Fibroblast of lung (primary cell): Measurements from ENCODE around the gene SLC37A2.

Experiments used
- CTCF ChIP-seq, 2 donors: IDR thresholded peaks in 1 of 2; conservative IDR thresholded peaks in 1 of 2; 1 replicate in 1 of 2; 2 replicates in 1 of 2; pipeline ENCODE4 v1.5.1; 2011 to 2012; ENCODE audit warnings: low read length in 2 of 2, control low read depth in 1 of 2, inconsistent platforms in 1 of 2, low read depth in 1 of 2, mild to moderate bottlenecking in 1 of 2
- EZH2 ChIP-seq: IDR thresholded peaks from 2 replicates; pipeline ENCODE4 v1.5.1; 2012; ENCODE audit warnings: low read length, control low read depth, mild to moderate bottlenecking; ENCODE audit errors: missing control alignments

GRCh38 chr11:125073616-125074483 is 10.7 kb downstream of the SLC37A2 start:
- TF ChIP-seq CTCF (conservative IDR thresholded peaks at IDR 0.05 in 1 of 2, IDR thresholded peaks at IDR 0.05 in 1 of 2; ENCODE audit: low read depth in 1 of 2, low read length in 2 of 2) (no peak), EZH2 (no peak)
